HG03103 (cell line): ENCODE data around the gene F11.
"Not testable (repeated sequence)": the region's sequence is repeated elsewhere in the genome, so short reads cannot be mapped to it uniquely, and the experiment has no call there.

Source experiments
- ATAC-seq: cut with Tn5 transposase; IDR thresholded peaks from one replicate; pipeline ENCODE4 v1.9.1; 2021; ENCODE audit warnings: low read depth; ENCODE audit not compliant: unreplicated experiment

F11 gene

GRCh38 chr4:186249785-186250754 lies 15.9 kb upstream of the F11 start:
- ATAC-seq, result no peak

DNA sequence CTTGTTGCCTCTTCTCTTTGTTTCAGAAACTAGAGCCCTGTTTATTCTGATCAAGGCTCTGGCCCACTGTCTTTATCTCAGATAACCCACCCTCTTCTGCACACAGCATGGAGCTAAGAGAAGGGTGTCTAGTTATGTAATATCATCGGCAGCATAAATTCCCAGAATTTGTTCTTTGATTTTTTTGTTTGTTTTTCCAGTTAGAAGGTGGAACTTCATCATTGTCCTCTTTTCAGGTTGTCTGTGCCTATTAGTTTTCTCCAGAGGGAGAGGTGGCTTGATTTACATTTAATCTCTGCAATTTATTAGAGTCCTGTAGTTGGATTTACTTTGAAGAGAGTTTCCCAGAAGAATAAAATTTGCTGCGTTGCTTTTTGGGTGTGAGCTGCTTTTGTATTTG lies 15.2 kb upstream of the F11 start:
- no peak for ATAC-seq

DNA sequence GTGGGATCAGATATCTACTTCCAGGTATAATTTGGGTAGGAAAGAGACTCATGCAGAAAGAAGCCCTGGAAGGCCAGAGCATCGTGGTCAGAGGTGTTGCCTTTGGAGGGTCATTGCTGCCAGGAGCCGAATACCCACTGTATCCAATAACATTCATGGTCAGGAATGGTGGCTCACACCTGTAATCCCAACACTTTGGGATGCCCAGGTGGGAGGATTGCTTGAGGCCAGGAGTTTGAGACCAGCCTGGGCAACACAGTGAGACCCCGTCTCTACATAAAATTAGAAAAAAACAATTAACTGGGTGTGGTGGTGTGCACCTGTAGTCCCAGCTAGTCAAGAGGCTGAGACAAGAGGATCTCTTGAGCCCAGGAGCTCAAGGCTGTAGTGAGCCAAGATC lies 10.9 kb upstream of the F11 start:
- no peak for ATAC-seq

GRCh38 chr4:186258216-186258811 lies 7.7 kb upstream of the F11 start:
- no peak for ATAC-seq

DNA sequence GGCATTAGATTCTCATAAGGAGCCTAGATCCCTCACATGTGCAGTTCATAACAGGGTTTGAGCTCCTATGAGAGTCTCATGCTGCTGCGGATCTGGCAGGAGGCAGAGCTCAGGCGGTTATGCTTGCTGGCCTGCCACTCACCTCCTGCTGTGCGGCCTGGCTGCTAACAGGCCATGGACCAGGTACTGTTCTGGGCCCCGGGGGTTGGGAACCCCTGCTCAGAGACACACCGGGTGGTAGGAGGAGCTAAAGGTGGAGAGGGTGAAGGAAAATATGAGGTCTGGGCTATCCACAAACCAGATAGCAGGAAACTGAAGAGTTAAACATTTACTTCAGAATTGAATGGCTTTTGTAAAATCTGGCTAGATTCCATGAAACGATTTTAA lies 5.9 kb upstream of the F11 start:
- no peak for ATAC-seq

DNA sequence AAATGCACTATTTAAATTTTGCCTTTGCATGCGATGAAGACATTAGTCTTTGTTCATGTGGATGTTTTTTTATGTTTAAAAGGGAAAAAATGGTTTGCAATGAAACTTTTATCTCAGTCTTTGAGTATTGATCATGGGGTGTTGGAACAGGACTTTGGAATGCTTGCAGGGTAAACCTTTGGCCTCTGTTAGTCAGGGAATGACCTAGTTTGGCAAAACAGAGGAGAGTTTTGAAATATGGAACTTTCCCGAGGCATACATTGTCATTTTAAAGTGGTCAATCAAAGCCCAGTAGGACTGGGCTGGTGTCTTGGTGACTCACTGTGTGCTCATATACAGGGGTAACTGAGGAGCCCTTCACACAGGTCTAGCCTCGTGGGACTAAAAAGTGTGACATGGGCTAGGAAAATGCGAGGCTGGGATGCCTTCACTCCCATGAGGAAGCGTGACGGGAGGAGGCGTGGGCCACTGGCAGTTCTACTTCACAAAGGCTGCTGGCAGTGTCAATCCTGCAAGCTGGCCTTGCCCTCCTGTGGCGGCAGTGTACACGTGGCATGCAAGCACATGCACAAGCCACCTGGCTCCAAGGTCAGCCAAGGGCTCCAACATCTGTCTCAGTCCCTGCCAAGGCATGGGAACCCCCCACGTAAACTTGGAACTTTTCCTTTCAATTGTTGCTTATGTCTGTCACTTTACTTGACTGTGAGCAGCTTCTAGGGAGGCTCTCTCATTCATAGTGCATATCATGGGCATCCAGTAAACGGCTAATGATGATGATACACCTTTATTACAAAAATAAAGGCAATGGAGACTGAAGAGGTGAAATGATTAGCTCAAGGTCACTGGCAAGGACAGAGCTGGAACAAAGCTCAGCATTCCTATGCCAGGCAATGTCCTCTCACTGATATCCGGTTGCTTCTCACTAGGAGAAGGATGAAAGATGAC lies 5.2 kb upstream of the F11 start:
- no peak for ATAC-seq

- no peak for ATAC-seq
Observed at GRCh38 chr4:186264660-186265059, 1.3 kb upstream of the F11 start.

DNA sequence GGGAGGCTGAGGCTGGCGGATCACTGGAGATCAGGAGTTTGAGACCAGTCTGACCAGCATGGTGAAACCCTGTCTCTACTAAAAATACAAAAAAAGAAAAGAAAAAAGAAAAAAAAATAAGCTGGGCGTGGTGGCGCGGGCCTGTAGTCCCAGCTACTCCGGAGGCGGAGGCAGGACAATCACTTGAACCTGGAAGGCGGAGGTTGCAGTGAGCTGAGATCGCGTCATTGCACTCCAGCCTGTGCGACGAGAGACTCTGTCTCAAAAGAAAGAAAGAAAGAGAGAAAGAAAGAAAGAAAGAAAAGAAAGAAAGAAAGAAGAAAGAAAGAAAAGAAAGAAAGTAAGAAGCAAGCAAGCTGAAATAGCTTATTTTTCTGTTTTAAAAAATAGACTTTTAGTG lies 739 bp upstream of the F11 start:
- ATAC-seq, result not testable (repeated sequence)

DNA sequence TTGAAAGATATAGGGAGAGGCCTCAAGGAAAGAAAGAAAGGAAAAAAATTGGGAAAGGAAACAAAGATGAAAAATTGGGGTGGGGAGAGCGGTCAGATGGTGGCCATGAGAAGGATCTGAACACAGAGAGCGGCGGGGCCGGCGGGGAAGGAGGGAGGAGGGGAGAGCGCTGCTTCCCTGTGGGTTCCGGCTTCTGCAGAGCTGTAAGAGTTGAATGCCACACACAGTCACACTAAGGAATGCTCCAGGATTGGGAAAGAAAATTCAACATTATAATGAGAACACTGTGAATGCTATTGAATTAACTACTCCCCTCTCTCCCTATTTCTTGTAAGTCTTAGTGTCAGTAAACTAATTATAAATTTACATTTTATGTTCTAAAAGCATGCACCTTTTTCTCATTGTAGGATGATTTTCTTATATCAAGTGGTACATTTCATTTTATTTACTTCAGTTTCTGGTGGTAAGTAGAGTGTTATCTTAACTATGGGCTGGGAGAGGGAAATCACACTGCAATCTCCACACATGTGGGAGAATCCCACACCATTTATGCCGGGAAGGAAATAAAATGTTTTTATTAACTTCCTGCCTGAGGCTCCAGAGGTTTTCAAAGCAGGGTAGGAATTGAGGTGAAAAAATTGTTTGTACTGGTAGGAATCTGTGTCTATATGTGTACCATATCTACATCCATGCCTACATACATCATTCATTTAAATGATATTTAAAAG lies 904 bp downstream of the F11 start:
- no peak for ATAC-seq

GRCh38 chr4:186271081-186271678 lies 5.2 kb downstream of the F11 start:
- ATAC-seq, result no peak

- ATAC-seq, result no peak
Observed at GRCh38 chr4:186272699-186273391, 6.9 kb downstream of the F11 start.

GRCh38 chr4:186273392-186273789 lies 7.4 kb downstream of the F11 start:
- ATAC-seq, result not testable (repeated sequence)

GRCh38 chr4:186283311-186283710 lies 17.3 kb downstream of the F11 start:
- ATAC-seq, result no peak

DNA sequence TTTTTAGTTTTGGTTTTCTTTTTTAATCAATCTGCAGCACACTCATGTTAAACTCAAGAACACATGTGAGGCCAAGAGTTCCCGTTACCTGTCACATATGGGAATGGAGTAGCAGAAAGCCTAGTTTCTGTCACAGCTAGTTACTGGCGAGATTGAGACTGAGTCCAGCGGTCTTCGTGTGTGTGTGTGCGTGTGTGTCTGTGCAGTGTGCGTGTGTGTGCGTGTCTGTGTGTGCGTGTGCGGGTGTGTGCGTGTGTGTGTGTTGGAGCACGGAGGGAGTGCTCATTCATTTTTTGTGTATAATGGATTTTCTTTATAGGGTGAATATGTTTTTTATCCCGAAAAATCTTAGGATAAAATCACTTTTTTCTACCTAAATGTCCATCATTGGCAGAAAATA lies 19.2 kb downstream of the F11 start:
- ATAC-seq, result no peak

DNA sequence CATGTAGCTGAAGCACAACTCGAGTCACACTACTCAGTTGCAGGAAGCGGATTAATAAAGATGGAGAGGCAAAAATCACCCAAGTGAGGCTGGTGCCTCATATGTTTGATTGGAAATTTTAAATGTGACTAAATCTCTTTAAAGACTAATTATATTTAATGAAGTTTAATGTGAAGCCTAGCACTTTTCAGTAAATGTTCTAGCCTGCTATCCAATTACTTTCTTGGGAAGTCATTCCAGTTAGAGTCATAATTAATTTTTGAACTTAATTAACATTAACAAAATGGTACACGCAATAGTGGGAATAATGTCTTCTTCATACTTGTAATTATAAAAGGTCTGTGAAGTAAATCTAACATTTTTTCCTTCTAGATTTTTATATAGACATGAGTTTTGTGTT lies 20.6 kb downstream of the F11 start:
- ATAC-seq, result no peak

DNA sequence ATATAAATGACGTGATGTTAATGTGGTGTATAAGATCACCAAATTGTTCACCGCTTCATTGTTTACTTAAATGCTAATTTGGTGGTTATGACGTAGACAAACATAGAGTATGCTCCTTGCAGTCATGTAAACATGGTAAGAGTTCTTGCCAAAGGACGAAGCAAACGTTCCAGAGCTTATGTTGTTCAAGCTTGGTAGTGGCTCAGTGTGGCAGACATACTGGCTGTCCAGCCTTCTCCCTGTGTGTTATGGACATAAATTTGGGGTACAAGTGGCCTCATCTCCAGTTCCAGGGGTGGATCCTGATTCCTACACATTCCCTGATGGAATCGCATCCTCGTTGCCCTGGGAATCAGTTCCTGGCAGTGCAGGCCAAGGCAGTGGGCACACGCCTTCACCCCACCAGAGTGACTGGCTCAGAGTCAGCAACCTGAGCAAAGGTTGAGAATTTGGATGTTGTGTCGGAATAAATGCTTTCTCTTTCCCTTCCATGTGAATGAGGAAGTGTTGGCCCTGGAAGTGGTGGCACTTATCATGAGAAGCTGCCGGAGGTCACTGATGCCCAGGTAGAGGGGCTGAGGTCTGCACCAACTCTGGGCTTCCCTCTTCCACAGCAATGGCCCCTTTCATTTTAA lies 25.4 kb downstream of the F11 start:
- ATAC-seq, result no peak

DNA sequence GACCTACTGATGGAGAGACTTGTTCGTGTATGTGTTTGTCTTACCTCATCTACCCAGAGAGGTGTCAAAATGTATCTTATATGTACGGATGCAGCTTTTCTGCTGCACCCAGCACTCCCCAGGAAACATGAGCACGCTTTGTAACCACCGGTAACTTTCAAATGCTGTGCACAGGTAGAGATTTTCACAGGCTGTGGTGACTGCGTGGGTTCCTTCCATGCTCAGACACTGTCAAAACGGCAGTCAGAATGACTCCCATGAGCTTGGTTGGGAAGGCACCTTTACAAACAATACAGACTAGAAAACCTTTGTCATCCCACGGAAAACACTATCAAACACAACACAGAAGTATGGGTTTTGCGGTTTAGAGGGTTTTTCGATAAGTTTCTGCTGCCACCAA lies 28.2 kb downstream of the F11 start:
- no peak for ATAC-seq

- no peak for ATAC-seq
Observed at GRCh38 chr4:186296481-186296880, 30.5 kb downstream of the F11 start.
